ENCODE measurements around the gene USP17L24. TPM values are rescaled to one million over a fixed set of nuclear protein-coding genes. Genes with fewer than 3 reads are reported as not detected.

The USP17L24 gene
- not detected in 2 replicates for total RNA-seq

DNA sequence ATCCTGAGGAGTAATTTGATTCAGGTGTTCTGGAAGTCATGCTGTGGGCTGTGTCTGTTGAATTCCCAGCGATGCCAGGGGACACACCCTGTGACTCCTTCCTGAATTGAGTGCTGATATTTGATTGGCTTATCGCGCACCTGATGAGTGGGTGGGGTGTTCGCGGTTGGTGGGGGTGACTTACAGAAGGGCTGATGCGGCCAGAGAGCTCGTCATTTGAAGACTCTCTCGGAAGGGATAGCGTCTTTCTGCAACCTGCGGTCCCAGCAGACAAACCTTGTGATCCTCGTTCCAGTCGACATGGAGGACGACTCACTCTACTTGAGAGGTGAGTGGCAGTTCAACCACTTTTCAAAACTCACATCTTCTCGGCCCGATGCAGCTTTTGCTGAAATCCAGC, at the start of gene USP17L24:
TSS of gene USP17L24 (plus strand) at position 301 of the 400 bp plus-strand sequence. CDS start at position 301, 0 bp downstream.

GRCh38 chr4:9329611-9330010, 4.6 kb downstream of the USP17L24 start, which contains the start of gene USP17L25:
Gene USP17L25 (plus strand): TSS chr4:9329911. CDS start chr4:9329911, 0 bp downstream.

DNA sequence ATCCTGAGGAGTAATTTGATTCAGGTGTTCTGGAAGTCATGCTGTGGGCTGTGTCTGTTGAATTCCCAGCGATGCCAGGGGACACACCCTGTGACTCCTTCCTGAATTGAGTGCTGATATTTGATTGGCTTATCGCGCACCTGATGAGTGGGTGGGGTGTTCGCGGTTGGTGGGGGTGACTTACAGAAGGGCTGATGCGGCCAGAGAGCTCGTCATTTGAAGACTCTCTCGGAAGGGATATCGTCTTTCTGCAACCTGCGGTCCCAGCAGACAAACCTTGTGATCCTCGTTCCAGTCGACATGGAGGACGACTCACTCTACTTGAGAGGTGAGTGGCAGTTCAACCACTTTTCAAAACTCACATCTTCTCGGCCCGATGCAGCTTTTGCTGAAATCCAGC, 9.4 kb downstream of the USP17L24 start, which contains the start of gene USP17L26:
TSS of gene USP17L26 (plus strand) at position 301 of the 400 bp plus-strand sequence. CDS start at position 301, 0 bp downstream.

GRCh38 chr4:9339103-9339502, 14.1 kb downstream of the USP17L24 start, which contains the start of gene USP17L5:
Gene USP17L5 (plus strand): TSS chr4:9339403. CDS start chr4:9339403, 0 bp downstream.

GRCh38 chr4:9343848-9344247, 18.9 kb downstream of the USP17L24 start, which contains the start of gene USP17L27:
Gene USP17L27 (plus strand): TSS chr4:9344148. CDS start chr4:9344148, 0 bp downstream.

GRCh38 chr4:9348593-9348992, 23.6 kb downstream of the USP17L24 start, which contains the start of gene USP17L28:
Gene USP17L28 (plus strand): TSS chr4:9348893. CDS start chr4:9348893, 0 bp downstream.

DNA sequence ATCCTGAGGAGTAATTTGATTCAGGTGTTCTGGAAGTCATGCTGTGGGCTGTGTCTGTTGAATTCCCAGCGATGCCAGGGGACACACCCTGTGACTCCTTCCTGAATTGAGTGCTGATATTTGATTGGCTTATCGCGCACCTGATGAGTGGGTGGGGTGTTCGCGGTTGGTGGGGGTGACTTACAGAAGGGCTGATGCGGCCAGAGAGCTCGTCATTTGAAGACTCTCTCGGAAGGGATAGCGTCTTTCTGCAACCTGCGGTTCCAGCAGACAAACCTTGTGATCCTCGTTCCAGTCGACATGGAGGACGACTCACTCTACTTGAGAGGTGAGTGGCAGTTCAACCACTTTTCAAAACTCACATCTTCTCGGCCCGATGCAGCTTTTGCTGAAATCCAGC, 28.4 kb downstream of the USP17L24 start, which contains the start of gene USP17L29:
TSS of gene USP17L29 (plus strand) at position 301 of the 400 bp plus-strand sequence. CDS start at position 301, 0 bp downstream.

DNA sequence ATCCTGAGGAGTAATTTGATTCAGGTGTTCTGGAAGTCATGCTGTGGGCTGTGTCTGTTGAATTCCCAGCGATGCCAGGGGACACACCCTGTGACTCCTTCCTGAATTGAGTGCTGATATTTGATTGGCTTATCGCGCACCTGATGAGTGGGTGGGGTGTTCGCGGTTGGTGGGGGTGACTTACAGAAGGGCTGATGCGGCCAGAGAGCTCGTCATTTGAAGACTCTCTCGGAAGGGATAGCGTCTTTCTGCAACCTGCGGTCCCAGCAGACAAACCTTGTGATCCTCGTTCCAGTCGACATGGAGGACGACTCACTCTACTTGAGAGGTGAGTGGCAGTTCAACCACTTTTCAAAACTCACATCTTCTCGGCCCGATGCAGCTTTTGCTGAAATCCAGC, 37.9 kb downstream of the USP17L24 start, which contains the start of gene USP17L30:
TSS of gene USP17L30 (plus strand) at position 301 of the 400 bp plus-strand sequence. CDS start at position 301, 0 bp downstream.

Other genes with a start within 250 kb of the USP17L24 start
- not detected in 2 replicates for gene FAM90A26, start 154.8 kb upstream of the USP17L24 start, total RNA-seq
- not detected in 2 replicates for gene USP17L10, start 114.5 kb upstream of the USP17L24 start, total RNA-seq
- gene USP17L11, start 109.8 kb upstream of the USP17L24 start, total RNA-seq = not detected in 2 replicates
- gene USP17L12, start 105.0 kb upstream of the USP17L24 start, total RNA-seq = not detected in 2 replicates
- gene USP17L13, start 100.3 kb upstream of the USP17L24 start, total RNA-seq = not detected in 2 replicates
- not detected in 2 replicates for gene USP17L15, start 90.8 kb upstream of the USP17L24 start, total RNA-seq
- not detected in 2 replicates for gene USP17L17, start 81.3 kb upstream of the USP17L24 start, total RNA-seq
- gene USP17L18, start 76.5 kb upstream of the USP17L24 start, total RNA-seq = not detected in 2 replicates
- gene USP17L19, start 71.8 kb upstream of the USP17L24 start, total RNA-seq = not detected in 2 replicates
- gene USP17L20, start 67.0 kb upstream of the USP17L24 start, total RNA-seq = not detected in 2 replicates
- gene USP17L21, start 62.3 kb upstream of the USP17L24 start, total RNA-seq = not detected in 2 replicates
- not detected in 2 replicates for gene USP17L22, start 57.5 kb upstream of the USP17L24 start, total RNA-seq
- not detected in 2 replicates for gene USP17L25, start 4.7 kb downstream of the USP17L24 start, total RNA-seq
- not detected in 2 replicates for gene USP17L26, start 9.5 kb downstream of the USP17L24 start, total RNA-seq
- gene USP17L5, start 14.2 kb downstream of the USP17L24 start, total RNA-seq = not detected in 2 replicates
- not detected in 2 replicates for gene USP17L27, start 19.0 kb downstream of the USP17L24 start, total RNA-seq
- not detected in 2 replicates for gene USP17L28, start 23.7 kb downstream of the USP17L24 start, total RNA-seq
- gene USP17L29, start 28.5 kb downstream of the USP17L24 start, total RNA-seq = not detected in 2 replicates
- gene USP17L30, start 38.0 kb downstream of the USP17L24 start, total RNA-seq = not detected in 2 replicates
- gene DEFB131A, start 119.2 kb downstream of the USP17L24 start, total RNA-seq = not detected in 2 replicates